DOHH2 (cell line): ENCODE data around the gene ADK.
A peak's percentile ranks its signal among the peaks of the same experiment; 100 is the strongest.

Experiments used
- H3F3A ChIP-seq: fragments of 200-600 bp; sonication (generic), shearing (Covaris generic); 2 replicates; pipeline ENCODE4 v1.6.0; 2016; ENCODE audit warnings: antibody characterized with exemption, mild to moderate bottlenecking; ENCODE audit not compliant: control insufficient read depth, insufficient read depth
- H3K27ac ChIP-seq: fragments of 200-600 bp; sonication (generic); 2 replicates; pipeline ENCODE4 v1.5.1; 2014; ENCODE audit warnings: low read depth, mild to moderate bottlenecking, low read length, moderate library complexity
- H3K27me3 ChIP-seq: fragments of 200-600 bp; sonication (generic); 2 replicates; pipeline ENCODE4 v1.6.1; 2014; ENCODE audit warnings: mild to moderate bottlenecking, low read length, mixed read lengths; ENCODE audit not compliant: control insufficient read depth
- H3K36me3 ChIP-seq: fragments of 200-600 bp; sonication (generic); 2 replicates; pipeline ENCODE4 v1.6.1; 2014; ENCODE audit warnings: mild to moderate bottlenecking, low read length, moderate library complexity, mixed read lengths; ENCODE audit not compliant: control insufficient read depth
- H3K4me1 ChIP-seq: fragments of 200-600 bp; sonication (generic); 2 replicates; pipeline ENCODE4 v1.6.1; 2014; ENCODE audit warnings: mild to moderate bottlenecking, low read length, mixed read lengths; ENCODE audit not compliant: control insufficient read depth
- H3K4me2 ChIP-seq: fragments of 200-600 bp; sonication (generic); 2 replicates; pipeline ENCODE4 v1.6.0; 2014; ENCODE audit warnings: mild to moderate bottlenecking, low read length, moderate library complexity
- H3K4me3 ChIP-seq: fragments of 200-600 bp; sonication (generic); 2 replicates; pipeline ENCODE4 v1.5.1; 2014; ENCODE audit warnings: mild to moderate bottlenecking, low read length, mixed read lengths
- H3K79me2 ChIP-seq: fragments of 200-600 bp; sonication (generic); 2 replicates; pipeline ENCODE4 v1.6.1; 2014; ENCODE audit warnings: mild to moderate bottlenecking, low read length, mixed read lengths; ENCODE audit not compliant: control insufficient read depth
- H3K9me2 ChIP-seq: fragments of 200-600 bp; sonication (generic); replicated peaks from 2 replicates; pipeline ENCODE4 v1.6.1; 2014; ENCODE audit warnings: mild to moderate bottlenecking, low read length, mixed read lengths; ENCODE audit not compliant: control insufficient read depth
- H3K9me3 ChIP-seq: fragments of 200-600 bp; sonication (generic); 2 replicates; pipeline ENCODE4 v1.6.1; 2014; ENCODE audit warnings: antibody characterized with exemption, low read length, mixed read lengths; ENCODE audit not compliant: control insufficient read depth, insufficient read depth
- H4K20me1 ChIP-seq: fragments of 200-600 bp; sonication (generic); 2 replicates; pipeline ENCODE4 v1.6.0; 2014; ENCODE audit warnings: low read depth, mild to moderate bottlenecking, antibody characterized with exemption, low read length, moderate library complexity; ENCODE audit not compliant: control insufficient read depth, insufficient read depth
- EZH2phosphoT487 ChIP-seq: fragments of 200-600 bp; sonication (generic); IDR thresholded peaks from 2 replicates; pipeline ENCODE4 v1.6.1; 2017; ENCODE audit warnings: borderline replicate concordance, mild to moderate bottlenecking, antibody characterized with exemption, low read length, moderate library complexity, mixed read lengths
- TF ChIP-seq, protein P1 (sequence below): fragments of 200-600 bp; sonication (generic); IDR thresholded peaks from one replicate; pipeline ENCODE4 v1.5.1; 2014; ENCODE audit warnings: antibody characterized with exemption, mild to moderate bottlenecking, low read depth, low read length; ENCODE audit not compliant: poor library complexity, severe bottlenecking

Gene ADK

DNA sequence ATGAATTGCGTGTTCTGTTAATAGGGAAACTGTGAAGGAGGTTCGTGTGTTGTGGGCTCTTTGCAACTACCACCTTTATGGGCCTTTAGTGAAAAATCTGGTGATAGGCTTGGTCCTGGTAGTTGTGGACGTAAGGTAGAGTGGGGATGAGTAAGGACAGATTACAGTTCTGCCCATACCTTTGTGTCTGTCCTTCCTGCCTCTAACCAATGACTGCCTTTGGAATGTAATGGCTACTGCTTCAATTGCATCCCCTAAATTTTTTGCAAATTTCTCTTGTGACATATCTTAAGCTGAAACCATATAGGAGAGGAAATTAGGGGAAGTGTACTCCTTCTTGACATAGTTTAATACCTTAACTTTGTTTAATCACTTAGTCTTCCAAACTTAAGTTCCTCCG, 82.3 kb downstream of the ADK start:
- Histone ChIP-seq H3K4me1 (peaks cover 5% of the 10 kb centered on the region), H3K36me3 (no peaks in the 10 kb centered on the region), H3K27ac (no peak overlapping the region), H3K9me2 (no peaks in the 10 kb centered on the region), H3F3A (no peaks in the 10 kb centered on the region), H4K20me1 (no peaks in the 10 kb centered on the region), H3K9me3 (no peaks in the 10 kb centered on the region), H3K4me2 (no peak overlapping the region), H3K79me2 (no peaks in the 10 kb centered on the region), H3K27me3 (no peaks in the 10 kb centered on the region), H3K4me3 (no peak overlapping the region)
- TF ChIP-seq EZH2phosphoT487 = no peak
- TF ChIP-seq, protein P1, sequence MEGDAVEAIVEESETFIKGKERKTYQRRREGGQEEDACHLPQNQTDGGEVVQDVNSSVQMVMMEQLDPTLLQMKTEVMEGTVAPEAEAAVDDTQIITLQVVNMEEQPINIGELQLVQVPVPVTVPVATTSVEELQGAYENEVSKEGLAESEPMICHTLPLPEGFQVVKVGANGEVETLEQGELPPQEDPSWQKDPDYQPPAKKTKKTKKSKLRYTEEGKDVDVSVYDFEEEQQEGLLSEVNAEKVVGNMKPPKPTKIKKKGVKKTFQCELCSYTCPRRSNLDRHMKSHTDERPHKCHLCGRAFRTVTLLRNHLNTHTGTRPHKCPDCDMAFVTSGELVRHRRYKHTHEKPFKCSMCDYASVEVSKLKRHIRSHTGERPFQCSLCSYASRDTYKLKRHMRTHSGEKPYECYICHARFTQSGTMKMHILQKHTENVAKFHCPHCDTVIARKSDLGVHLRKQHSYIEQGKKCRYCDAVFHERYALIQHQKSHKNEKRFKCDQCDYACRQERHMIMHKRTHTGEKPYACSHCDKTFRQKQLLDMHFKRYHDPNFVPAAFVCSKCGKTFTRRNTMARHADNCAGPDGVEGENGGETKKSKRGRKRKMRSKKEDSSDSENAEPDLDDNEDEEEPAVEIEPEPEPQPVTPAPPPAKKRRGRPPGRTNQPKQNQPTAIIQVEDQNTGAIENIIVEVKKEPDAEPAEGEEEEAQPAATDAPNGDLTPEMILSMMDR = no peak

DNA sequence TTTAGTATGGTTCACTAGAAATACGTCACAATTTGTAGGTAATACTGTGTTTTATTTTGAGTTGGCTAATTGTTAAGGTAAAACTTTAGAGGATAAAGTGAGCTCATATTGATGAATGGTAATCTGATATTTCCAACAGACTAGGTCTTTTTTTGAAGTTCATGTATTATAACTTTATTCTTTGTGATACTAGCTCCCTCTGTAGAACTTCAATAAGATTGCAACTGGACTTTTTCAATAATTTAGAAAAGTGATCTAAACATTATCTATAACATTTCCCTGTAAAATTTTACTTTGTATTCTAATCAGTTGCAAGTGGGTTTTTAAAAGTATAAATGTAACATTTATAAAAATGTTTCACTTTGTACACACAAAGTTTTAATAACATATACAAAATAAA, 83.5 kb downstream of the ADK start:
- H3K27ac ChIP-seq = no peak overlapping the region
- no peaks in the 10 kb centered on the region for H3K79me2 ChIP-seq
- H3K4me2 ChIP-seq = no peak overlapping the region
- no peaks in the 10 kb centered on the region for H3K36me3 ChIP-seq
- H3K9me2 ChIP-seq = no peaks in the 10 kb centered on the region
- H3F3A ChIP-seq = no peaks in the 10 kb centered on the region
- no peak overlapping the region for H3K4me3 ChIP-seq
- H3K4me1 ChIP-seq = no peaks in the 10 kb centered on the region
- no peaks in the 10 kb centered on the region for H3K9me3 ChIP-seq
- no peaks in the 10 kb centered on the region for H3K27me3 ChIP-seq
- no peak for TF ChIP-seq EZH2phosphoT487
- TF ChIP-seq, protein P1 = peak; percentile 43
- no peaks in the 10 kb centered on the region for H4K20me1 ChIP-seq

DNA sequence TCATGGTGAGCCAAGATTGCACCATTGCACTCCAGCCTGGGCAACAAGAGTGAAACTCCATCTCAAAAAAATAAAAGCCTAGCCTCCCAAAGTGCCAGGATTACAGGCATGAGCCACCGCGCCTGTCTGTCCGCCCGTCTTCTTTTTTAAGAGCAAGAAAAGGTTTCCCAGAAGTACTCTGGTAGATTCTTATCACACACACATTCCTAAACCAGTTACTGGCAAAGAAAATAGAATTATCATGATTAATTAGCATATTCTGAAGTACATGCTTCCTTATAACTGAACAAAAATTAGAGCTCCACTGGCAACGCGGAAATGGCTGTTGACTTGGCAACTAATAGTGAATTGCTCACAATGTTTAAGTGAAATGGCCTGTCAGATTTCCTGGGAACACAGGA, 87.0 kb downstream of the ADK start:
- H3K4me3 ChIP-seq = no peak overlapping the region

More for the DNA sequence above, 87.0 kb downstream of the ADK start:
- Histone ChIP-seq H3K36me3 (peaks cover 3% of the 10 kb centered on the region; the same call in 1 of the 2 replicates), H3K9me2 (no peaks in the 10 kb centered on the region), H3K4me2 (no peak overlapping the region), H3K4me1 (no peaks in the 10 kb centered on the region), H3K79me2 (no peaks in the 10 kb centered on the region), H4K20me1 (no peaks in the 10 kb centered on the region), H3K9me3 (no peaks in the 10 kb centered on the region), H3F3A (0 out of 2 replicates have a peak, but pooled peaks cover 5% of the 10 kb centered on the region), H3K27me3 (no peaks in the 10 kb centered on the region), H3K27ac (no peak overlapping the region)
- TF ChIP-seq, protein P1 = no peak
- no peak for TF ChIP-seq EZH2phosphoT487
